ENCODE data around the gene TEPSIN. TPM values are rescaled to one million over a fixed set of nuclear protein-coding genes. Genes with fewer than 3 reads are reported as not detected.

TEPSIN gene
- total and polyA plus RNA-seq, 2 of the 13 experiments (the other 11 are each of a cell fraction or from before 2014, with no cell fraction given), result 16.1 to 18.8 TPM

- no peak for TF ChIP-seq KDM5A (IDR thresholded peaks at IDR 0.05; ENCODE audit: borderline replicate concordance, low read length)
Observed at GRCh38 chr17:81207610-81208581, 31.0 kb downstream of the TEPSIN start (continued).

DNA sequence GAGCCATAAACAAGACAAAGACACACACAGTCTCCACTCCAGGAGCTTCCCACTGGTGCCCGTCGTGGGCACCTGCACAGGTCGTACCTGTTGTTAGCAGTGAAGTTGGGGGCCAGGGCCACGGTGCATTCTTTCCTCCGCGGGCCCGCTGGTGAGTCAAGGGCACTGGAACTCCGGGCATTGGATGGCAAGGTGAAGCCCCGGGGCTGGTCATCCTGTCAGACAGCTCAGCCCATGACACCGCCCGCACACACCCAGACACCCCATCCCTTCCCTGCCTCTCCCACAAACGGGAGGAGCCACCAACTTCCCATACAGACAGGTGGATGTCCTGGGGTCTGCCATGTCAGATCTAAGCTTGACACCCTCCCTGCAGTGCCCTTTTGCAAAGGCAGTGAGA, 32.2 kb downstream of the TEPSIN start:
- BruUV-seq (replicated peaks), result no TSS peak
- intact Hi-C loops (cut with micrococcal nuclease; ENCODE audit: unreplicated experiment), result no loop called here

More for the DNA sequence above, 32.2 kb downstream of the TEPSIN start:
- Histone ChIP-seq H3K36me3 (replicated peaks in 1 of 2; ENCODE audit: control insufficient read depth in 1 of 2, insufficient read depth in 2 of 2, low read length in 2 of 2) (peaks cover 16 to 44% of the 10 kb centered on the region in 2 experiments; a peak in 4 of 5 replicates), H3K9me3 (ENCODE audit: low read length) (no peaks in the 10 kb centered on the region), H3K4me1 (ENCODE audit: insufficient read depth, low read length) (no peaks in the 10 kb centered on the region), H4K20me1 (ENCODE audit: insufficient read depth, low read length) (no peaks in the 10 kb centered on the region), H3K9ac (ENCODE audit: insufficient read depth, low read depth, low read length) (no peak overlapping the region), H3K4me2 (ENCODE audit: low read depth, low read length) (no peak overlapping the region), H3K79me2 (ENCODE audit: insufficient read depth, low read length) (no peaks in the 10 kb centered on the region), H3K4me3 (replicated peaks in 1 of 3; ENCODE audit: insufficient read depth in 1 of 3, low read depth in 2 of 3, low read length in 3 of 3) (no peak overlapping the region), H3K27ac (ENCODE audit: extremely low read length, insufficient read depth, low read length) (no peak overlapping the region), H3K27me3 (ENCODE audit: control insufficient read depth in 1 of 2, insufficient read depth in 2 of 2, low read length in 2 of 2) (no peaks in the 10 kb centered on the region), H2AFZ (ENCODE audit: low read length) (no peak overlapping the region)
- ATAC-seq (no peak), DNase-seq (ENCODE audit: low spot score) (no peak), FAIRE-seq (no peak)
- WGBS (ENCODE audit: low lambda C conversion rate), result 96% methylated on average over 11 of the region's 12 CpGs
- in situ Hi-C loops (cut with HindIII; ENCODE audit: extremely low pct_ligation_motif_present, low pct_unique_long_range_greater_than_20kb), result no loop called here
- CTCF ChIA-PET (ENCODE audit: low intra/inter-chr PET ratio, low total read pairs), result no interaction called here
- POLR2A ChIA-PET, result no interaction called here
- TF ChIP-seq KDM4B (CRISPR knock-in tag; IDR thresholded peaks at IDR 0.05) (no peak), ZXDC (CRISPR knock-in tag; IDR thresholded peaks at IDR 0.05) (no peak), TGIF2 (CRISPR knock-in tag; IDR thresholded peaks at IDR 0.05) (no peak), FLYWCH1 (CRISPR knock-in tag; IDR thresholded peaks at IDR 0.05) (no peak), IKZF1 (IDR thresholded peaks at IDR 0.05) (no peak), ZNF124 (CRISPR knock-in tag; IDR thresholded peaks at IDR 0.05) (no peak), ZSCAN25 (CRISPR knock-in tag; IDR thresholded peaks at IDR 0.05) (no peak), ZNF275 (CRISPR knock-in tag; IDR thresholded peaks at IDR 0.05; ENCODE audit: borderline replicate concordance) (no peak)
